ENCODE data around the gene DHODH.

- no peak for TF ChIP-seq POLR2A (IDR thresholded peaks at IDR 0.05; ENCODE audit: low read length)
- TF ChIP-seq GATA1 (IDR thresholded peaks at IDR 0.05; ENCODE audit: low read depth, low read length), result no peak
Measured at GRCh38 chr16:71973001-71973400, 35.5 kb upstream of the DHODH start.

Measured in erythroblast (primary cell).